BJ (cell line): ENCODE measurements around the gene NKAPL. TPM values are rescaled to one million over a fixed set of nuclear protein-coding genes. Genes with fewer than 3 reads are reported as not detected.

Experiments used
- CTCF ChIA-PET: fragments of 350-600 bp; formaldehyde crosslinking; extraction: SDS; loops from one replicate; lab custom pipeline; 2021; ENCODE audit warnings: antibody characterized with exemption, inconsistent platforms; lab: Yijun Ruan, JAX
- POLR2A ChIA-PET: fragments of 300-600 bp; sonication (Branson Sonifier 250); formaldehyde crosslinking; extraction: SDS; loops from one replicate; lab custom pipeline; 2021; ENCODE audit warnings: antibody characterized with exemption; lab: Charles Lee
- DNase-seq: peaks from one replicate; pipeline ENCODE4 v3.0.0-alpha.2; 2011; ENCODE audit warnings: low read depth
- H3K27me3 ChIP-seq: 2 replicates; pipeline ENCODE4 v1.6.0; 2011; ENCODE audit warnings: low read length; ENCODE audit not compliant: control insufficient read depth, insufficient read depth
- H3K36me3 ChIP-seq: 2 replicates; pipeline ENCODE4 v1.5.1; 2011; ENCODE audit warnings: low read length; ENCODE audit not compliant: control insufficient read depth, insufficient read depth
- H3K4me3 ChIP-seq: 2 replicates; pipeline ENCODE4 v1.5.1; 2011; ENCODE audit warnings: low read depth, mild to moderate bottlenecking, control low read depth, low read length
- CTCF ChIP-seq: IDR thresholded peaks from 2 replicates; pipeline ENCODE4 v1.5.1; 2011; ENCODE audit warnings: low read depth, mild to moderate bottlenecking, control low read depth, inconsistent platforms, low read length, moderate library complexity; ENCODE audit not compliant: insufficient read depth
- polyA plus RNA-seq: library from polyadenylated mRNA; depleted of rRNA; stranded (reverse); fragments of >200 nt; gene quantifications from 2 replicates; pipeline ENCODE4 v1.2.3, GENCODE V29; 2011

The NKAPL gene
- polyA plus RNA-seq, 1 experiment, result 0.72 TPM

- TF ChIP-seq CTCF, result no peak
- DNase-seq, result no peak
- POLR2A ChIA-PET, result no interaction called here
These were observed 38.6 kb upstream of the NKAPL start for GRCh38 chr6:28220257-28221133.

GRCh38 chr6:28224131-28225055 is 34.7 kb upstream of the NKAPL start:
- no peak for TF ChIP-seq CTCF
- ChIA-PET POLR2A (no interaction called here), CTCF (no interaction called here)
- Histone ChIP-seq H3K36me3 (peaks cover 2% of the 10 kb centered on the region), H3K27me3 (no peaks in the 10 kb centered on the region), H3K4me3 (peak overlapping the region; percentile 87)
- DNase-seq, result no peak

More at GRCh38 chr6:28220257-28221133, 38.6 kb upstream of the NKAPL start:
- no peaks in the 10 kb centered on the region for H3K36me3 ChIP-seq
- no peaks in the 10 kb centered on the region; the same call in 1 of the 2 replicates for H3K27me3 ChIP-seq
- CTCF ChIA-PET, result no interaction called here
- no peak overlapping the region for H3K4me3 ChIP-seq

- TF ChIP-seq CTCF, result no peak
- H3K4me3 ChIP-seq, result peak within 1 kb of the TSS; percentile 87
- H3K27me3 ChIP-seq, result no peaks in the 10 kb centered on the region
- ChIA-PET POLR2A (no interaction called here), CTCF (no interaction called here)
- DNase-seq, result peak; percentile 38
- peaks cover 2% of the 10 kb centered on the region for H3K36me3 ChIP-seq
These were observed 33.9 kb upstream of the NKAPL start, which contains the start of gene ZSCAN9 for GRCh38 chr6:28225056-28225834. TSS of gene ZSCAN9 (plus strand) at chr6:28225275. CDS start at chr6:28227085, 1,810 bp downstream.

- Histone ChIP-seq H3K27me3 (no peaks in the 10 kb centered on the region), H3K4me3 (no peak overlapping the region), H3K36me3 (peaks cover 2% of the 10 kb centered on the region)
- no peak for DNase-seq
- no peak for TF ChIP-seq CTCF
- ChIA-PET POLR2A (no interaction called here), CTCF (interaction anchor here (0.7 kb wide), 1 partner anchor 130 kb away, joined by 3 read pairs; no protein-coding TSS in a partner anchor)
These were observed 32.6 kb upstream of the NKAPL start for GRCh38 chr6:28226460-28226859.
